Glutamatergic neuron (in vitro differentiated cells): ENCODE measurements around the gene CPVL. TPM values are rescaled to one million over a fixed set of nuclear protein-coding genes. Genes with fewer than 3 reads are reported as not detected.

Source experiments
- DNase-seq: peaks from one replicate; pipeline ENCODE4 v3.0.0; 2022
- H3K27ac Mint-ChIP-seq: one replicate; pipeline ENCODE4 v1.8.0; 2020; ENCODE audit warnings: mild to moderate bottlenecking, mixed read lengths, inconsistent platforms; ENCODE audit not compliant: unreplicated experiment
- H3K27me3 Mint-ChIP-seq: one replicate; pipeline ENCODE4 v1.8.0; 2020; ENCODE audit warnings: mild to moderate bottlenecking, moderate library complexity, mixed read lengths, inconsistent platforms; ENCODE audit not compliant: unreplicated experiment
- H3K36me3 Mint-ChIP-seq: one replicate; pipeline ENCODE4 v1.8.0; 2020; ENCODE audit warnings: mild to moderate bottlenecking, mixed read lengths, inconsistent platforms; ENCODE audit not compliant: unreplicated experiment
- H3K4me1 Mint-ChIP-seq: one replicate; pipeline ENCODE4 v1.8.0; 2020; ENCODE audit warnings: mild to moderate bottlenecking, low read depth, mixed read lengths, inconsistent platforms; ENCODE audit not compliant: unreplicated experiment
- H3K4me3 Mint-ChIP-seq: one replicate; pipeline ENCODE4 v1.8.0; 2020; ENCODE audit warnings: mild to moderate bottlenecking, mixed read lengths, inconsistent platforms; ENCODE audit not compliant: unreplicated experiment
- H3K9me3 Mint-ChIP-seq: one replicate; pipeline ENCODE4 v1.8.0; 2020; ENCODE audit warnings: mild to moderate bottlenecking, moderate library complexity, mixed read lengths, inconsistent platforms; ENCODE audit not compliant: unreplicated experiment
- CTCF ChIP-seq: fragments of 200-600 bp; sonication (generic); IDR thresholded peaks from one replicate; pipeline ENCODE4 v1.5.0; 2021; ENCODE audit not compliant: partially characterized antibody, unreplicated experiment
- total RNA-seq: library from RNA; stranded (reverse); fragmentation: NEBNext Ultra II Directional; extraction: Animal tissue kit (Norgen Biotek cat#: 25700); gene quantifications from one replicate; pipeline ENCODE4 v1.2.1, GENCODE V29; 2021; ENCODE audit not compliant: unreplicated experiment

Gene CPVL
- total RNA-seq, 1 donor from 2014 or later, result 20.3 TPM

GRCh38 chr7:29105752-29106668, 40.3 kb downstream of the CPVL start:
- Mint-ChIP-seq H3K27ac (no peak overlapping the region), H3K27me3 (peaks cover 2% of the 10 kb centered on the region), H3K4me1 (peaks cover 7% of the 10 kb centered on the region), H3K9me3 (peaks cover 3% of the 10 kb centered on the region), H3K4me3 (no peak overlapping the region), H3K36me3 (peaks cover 5% of the 10 kb centered on the region)
- no peak for DNase-seq
- TF ChIP-seq CTCF, result peak; percentile 53

GRCh38 chr7:29105191-29105590, 41.1 kb downstream of the CPVL start:
- Mint-ChIP-seq H3K4me1 (peaks cover 7% of the 10 kb centered on the region), H3K27ac (no peak overlapping the region), H3K9me3 (peaks cover 3% of the 10 kb centered on the region), H3K4me3 (no peak overlapping the region), H3K27me3 (peaks cover 2% of the 10 kb centered on the region), H3K36me3 (no peaks in the 10 kb centered on the region)
- no peak for DNase-seq
- no peak for TF ChIP-seq CTCF

GRCh38 chr7:29102558-29103151, 43.7 kb downstream of the CPVL start:
- peak; percentile 73 for DNase-seq
- peak; percentile 72 for TF ChIP-seq CTCF
- Mint-ChIP-seq H3K36me3 (no peaks in the 10 kb centered on the region), H3K27me3 (peaks cover 3% of the 10 kb centered on the region), H3K9me3 (peaks cover 3% of the 10 kb centered on the region), H3K4me3 (no peak overlapping the region), H3K27ac (no peak overlapping the region), H3K4me1 (peaks cover 5% of the 10 kb centered on the region)

GRCh38 chr7:29100924-29101323, 45.4 kb downstream of the CPVL start:
- no peak overlapping the region for H3K27ac Mint-ChIP-seq
- H3K9me3 Mint-ChIP-seq, result peaks cover 3% of the 10 kb centered on the region
- DNase-seq, result no peak
- H3K36me3 Mint-ChIP-seq, result no peaks in the 10 kb centered on the region
- H3K4me3 Mint-ChIP-seq, result no peak overlapping the region
- no peak for TF ChIP-seq CTCF
- H3K4me1 Mint-ChIP-seq, result peaks cover 3% of the 10 kb centered on the region
- peaks cover 5% of the 10 kb centered on the region for H3K27me3 Mint-ChIP-seq
